Stimulated activated CD8-positive, alpha-beta memory T cell treated with anti-CD3 and anti-CD28 coated beads, Interleukin-2, amount 100 ng/mL, for 48 hours (primary cell): Measurements from ENCODE around the gene MYCBPAP.

ENCODE experiments used
- DNase-seq, 2 donors: peaks; one replicate each; pipeline ENCODE4 v3.0.0-alpha.2; 2020; ENCODE audit warnings: low read depth in 2 of 2

Gene MYCBPAP

DNA sequence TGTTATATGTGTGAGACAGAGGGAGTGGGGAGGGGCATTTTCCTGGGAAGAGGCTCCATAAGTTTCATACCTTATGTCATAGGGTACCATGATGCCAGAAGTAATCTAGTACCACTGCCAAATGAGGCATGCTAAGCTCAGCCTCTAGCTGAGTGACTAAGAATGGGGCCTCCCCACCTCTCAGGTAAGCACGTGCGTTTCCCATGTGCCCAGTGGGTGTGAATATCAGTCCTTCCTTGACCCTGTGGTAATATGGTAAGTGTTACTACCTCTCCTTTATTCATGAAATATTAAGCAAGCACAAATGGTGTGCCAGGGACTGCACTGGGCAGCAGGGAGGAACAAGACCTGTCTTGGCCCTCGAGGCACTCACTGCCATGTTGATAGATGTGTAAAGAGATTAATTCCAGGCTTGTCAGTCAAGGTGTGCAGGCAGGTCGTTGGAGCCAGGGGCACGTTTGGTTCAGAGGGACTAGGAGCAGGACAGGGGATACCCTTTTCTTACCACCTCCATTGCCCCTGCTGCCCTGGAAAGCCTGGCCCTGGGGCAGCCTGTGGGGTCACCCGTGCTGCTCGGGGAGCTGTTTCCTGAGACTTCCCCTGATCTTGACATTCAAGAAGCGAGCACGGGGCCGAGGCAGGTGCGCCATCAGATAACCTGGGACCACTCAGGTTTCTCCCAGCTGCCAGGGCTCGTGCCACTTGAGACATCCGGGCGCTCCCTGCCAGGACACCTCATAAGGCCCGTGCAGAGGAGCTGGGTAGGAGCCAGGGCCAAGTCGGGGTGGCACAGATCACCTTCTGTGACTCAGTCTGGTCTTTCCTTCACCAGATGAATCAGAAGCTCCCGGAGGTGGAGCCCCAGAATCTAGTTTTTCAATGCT is 20.8 kb upstream of the MYCBPAP start:
- DNase-seq = no peak

- no peak for DNase-seq
Measured at GRCh38 chr17:50488880-50489279, 19.4 kb upstream of the MYCBPAP start.

DNA sequence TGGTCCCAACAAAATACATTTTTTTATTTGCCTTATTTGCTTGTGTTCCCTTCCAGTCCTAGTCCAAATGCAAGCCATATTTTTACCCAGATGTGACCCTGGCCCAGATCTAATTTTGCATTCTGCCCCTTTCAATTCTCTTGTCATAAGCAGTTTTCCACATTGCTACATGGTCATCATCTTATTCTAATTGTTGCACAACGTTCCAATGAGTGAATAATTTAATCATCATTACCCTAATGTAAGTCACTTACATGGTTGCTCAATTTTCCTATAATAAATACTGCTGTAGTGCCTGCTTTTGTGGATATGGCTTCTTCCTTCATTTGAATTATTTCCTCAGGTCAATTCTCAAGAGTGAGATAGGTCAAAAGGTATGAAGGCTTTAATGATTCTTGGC is 16.7 kb upstream of the MYCBPAP start:
- no peak for DNase-seq

DNA sequence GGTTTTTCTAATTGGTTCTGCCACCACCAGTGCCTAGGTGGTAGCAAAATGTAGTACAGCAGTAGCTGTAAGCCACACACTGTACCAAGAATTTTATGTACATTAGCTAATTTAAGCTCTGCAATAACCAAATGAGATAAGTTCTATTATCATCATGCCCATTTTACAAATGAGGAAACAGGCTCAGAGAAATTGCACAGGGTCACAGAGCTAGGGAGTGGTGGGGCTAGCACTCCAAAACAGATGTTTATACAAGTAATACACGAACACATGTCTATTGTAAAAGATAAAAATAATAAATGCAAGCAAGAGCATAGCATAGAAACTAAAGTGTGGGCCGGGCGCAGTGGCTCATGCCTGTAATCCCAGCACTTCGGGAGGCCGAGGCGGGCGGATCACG is 16.0 kb upstream of the MYCBPAP start:
- DNase-seq = no peak

DNA sequence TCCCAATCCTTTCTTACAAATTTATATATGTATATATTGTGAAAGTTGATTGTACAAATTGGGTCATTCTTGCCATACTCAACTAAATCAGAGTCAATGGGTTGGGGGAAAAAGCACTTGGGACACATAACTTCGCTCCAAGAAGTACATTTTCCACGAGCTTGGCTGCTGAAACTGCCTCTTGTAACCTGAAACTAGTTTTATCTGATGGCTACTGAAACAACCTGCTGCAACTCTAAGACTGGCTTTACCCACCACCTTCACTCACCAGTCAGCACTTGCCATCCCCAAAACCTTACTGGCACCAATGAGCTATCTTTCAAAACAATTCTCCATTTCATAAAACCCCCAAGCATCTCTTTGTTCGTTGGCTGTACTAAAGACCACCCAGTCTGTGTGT is 14.5 kb upstream of the MYCBPAP start:
- DNase-seq = no peak

GRCh38 chr17:50495217-50495823 is 12.9 kb upstream of the MYCBPAP start:
- no peak for DNase-seq

DNA sequence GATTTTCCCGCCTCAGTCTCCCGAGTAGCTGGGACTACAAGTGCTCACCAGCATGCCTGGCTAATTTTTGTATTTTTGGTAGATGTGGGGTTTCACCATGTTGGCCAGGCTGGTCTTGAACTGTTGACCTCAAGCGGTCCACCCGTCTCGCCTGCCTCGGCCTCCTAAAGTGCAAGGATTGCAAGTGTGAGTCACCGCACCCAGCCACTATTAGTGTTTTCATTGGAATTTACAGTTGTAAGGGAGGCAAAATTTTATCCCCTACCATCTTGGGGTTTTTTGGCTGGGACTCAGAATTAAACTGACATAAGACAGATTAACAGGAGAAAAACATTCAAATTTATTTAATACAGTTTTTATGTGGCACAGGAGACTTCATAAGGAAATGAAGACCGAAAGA is 12.3 kb upstream of the MYCBPAP start:
- no peak for DNase-seq

DNA sequence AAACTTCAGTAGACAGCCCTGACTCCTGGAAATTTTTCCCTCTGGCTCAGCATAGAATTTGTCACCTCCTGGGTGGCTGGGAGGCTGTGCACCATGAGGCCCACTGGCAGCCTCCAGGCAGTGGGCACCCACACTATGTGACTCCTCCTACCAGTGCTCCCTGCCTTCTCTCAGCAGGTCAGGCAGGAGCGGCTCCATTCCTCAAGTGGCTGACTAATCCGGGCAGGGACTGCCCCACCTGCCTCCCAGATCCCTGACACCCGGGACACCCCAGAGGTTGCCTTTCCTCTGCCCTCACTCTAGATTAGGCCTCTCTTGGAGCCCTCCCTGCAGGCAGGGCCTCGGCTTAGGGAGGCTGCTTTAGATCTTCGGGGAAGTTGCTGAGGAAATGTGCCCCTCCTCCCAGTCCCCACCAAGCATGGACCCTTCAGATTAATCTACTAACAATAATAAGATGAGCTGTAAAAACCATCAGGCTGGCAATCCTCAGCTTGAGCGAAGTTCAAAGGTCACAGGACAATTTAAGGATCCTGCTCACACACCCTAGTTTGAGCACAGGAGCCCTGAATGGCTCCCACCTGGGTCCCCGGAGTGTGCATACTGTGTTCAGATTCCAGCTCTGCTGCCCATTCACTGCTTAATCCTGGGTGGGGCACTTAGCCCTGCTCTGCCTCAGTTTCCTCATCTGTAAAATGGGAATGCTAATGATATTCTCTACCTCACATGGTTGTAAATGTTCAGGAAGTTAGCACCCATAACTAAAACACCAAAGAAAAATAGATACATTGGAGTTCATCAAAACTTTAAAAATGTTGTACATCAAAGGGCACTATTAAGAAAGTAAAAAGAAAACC is 10.0 kb upstream of the MYCBPAP start:
- no peak for DNase-seq

GRCh38 chr17:50499270-50499669 is 9.0 kb upstream of the MYCBPAP start:
- no peak for DNase-seq

DNA sequence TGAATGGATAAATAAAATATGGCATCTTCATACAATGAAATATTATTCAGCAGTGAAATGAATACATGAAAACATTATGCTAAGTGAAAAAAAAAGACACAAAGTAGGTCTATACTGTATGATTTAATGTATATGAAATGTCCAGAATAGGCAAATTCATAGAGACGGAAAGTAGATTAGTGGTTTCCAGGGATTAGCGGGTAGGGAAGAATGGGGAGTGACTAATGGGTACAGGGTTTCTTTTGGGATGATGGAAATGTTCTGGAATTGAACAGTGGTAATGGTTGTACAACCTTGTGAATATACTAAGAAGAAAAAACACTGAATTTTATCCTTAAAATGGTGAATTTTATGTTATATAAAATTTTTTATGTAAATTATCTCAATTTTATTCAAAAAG is 8.5 kb upstream of the MYCBPAP start:
- no peak for DNase-seq

- DNase-seq = no peak
Measured at GRCh38 chr17:50501054-50501453, 7.2 kb upstream of the MYCBPAP start.

DNA sequence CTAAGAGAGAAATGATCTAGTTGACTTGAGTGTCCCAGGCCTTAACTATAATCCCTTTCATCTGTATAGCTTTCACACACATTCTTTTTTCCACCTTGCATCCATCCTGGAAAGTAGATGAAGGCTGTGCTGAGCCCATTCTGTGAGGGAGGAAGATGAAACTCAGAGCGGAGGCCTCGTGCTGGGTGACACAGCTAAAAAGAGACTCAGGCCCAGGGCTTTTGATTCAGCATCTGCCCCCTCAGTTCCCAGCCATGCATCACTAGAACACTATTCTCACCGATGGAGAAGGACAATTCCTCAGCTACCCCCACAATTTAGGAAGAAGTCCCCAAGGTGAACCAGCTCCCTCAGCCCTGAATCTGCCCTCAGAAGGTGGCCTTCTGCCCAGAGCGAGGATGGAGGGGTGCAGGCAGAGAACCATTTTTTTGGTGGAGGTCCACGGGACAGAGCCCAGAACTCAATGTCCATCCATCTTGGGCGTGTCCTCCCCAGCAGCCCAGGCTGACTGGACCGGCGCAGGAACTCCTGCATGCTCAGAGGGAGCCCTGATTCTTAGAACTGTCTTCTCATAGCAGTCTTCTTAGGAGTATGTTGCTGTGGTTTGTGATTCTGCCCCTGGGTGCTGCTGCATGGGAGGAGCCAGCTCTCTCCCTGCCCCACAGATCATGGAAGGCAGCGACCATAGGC is 5.8 kb upstream of the MYCBPAP start:
- no peak for DNase-seq

GRCh38 chr17:50505591-50506130 is 2.6 kb upstream of the MYCBPAP start:
- no peak for DNase-seq

GRCh38 chr17:50506298-50506697 is 1.9 kb upstream of the MYCBPAP start:
- DNase-seq = no peak

- DNase-seq = no peak
Measured at GRCh38 chr17:50508573-50509460, 578 bp downstream of the MYCBPAP start.

GRCh38 chr17:50511058-50511457 is 2.8 kb downstream of the MYCBPAP start:
- peak in 1 of 2 donors; percentile 34 for DNase-seq

- DNase-seq = no peak
Measured at GRCh38 chr17:50513495-50513894, 5.3 kb downstream of the MYCBPAP start.

- DNase-seq = no peak
Measured at GRCh38 chr17:50514388-50514787, 6.1 kb downstream of the MYCBPAP start.

GRCh38 chr17:50514936-50515702 is 6.9 kb downstream of the MYCBPAP start:
- no peak for DNase-seq

- DNase-seq = no peak
Measured at GRCh38 chr17:50517011-50517410, 8.8 kb downstream of the MYCBPAP start.
